Panc1 (cell line): ENCODE measurements around the gene HOXB2. TPM values are rescaled to one million over a fixed set of nuclear protein-coding genes. Genes with fewer than 3 reads are reported as not detected.
A peak's percentile ranks its signal among the peaks of the same experiment; 100 is the strongest.

ENCODE experiments used
- ATAC-seq: fragments of 200-7000 bp; cut with Tn5 transposase; 2 replicates; pipeline ENCODE4 v1.9.1; 2020; ENCODE audit warnings: mild to moderate bottlenecking, moderate library complexity
- BruUV-seq: library from RNA; stranded (reverse); fragments of 400-500 nt; replicated peaks from 2 replicates; lab custom pipeline; 2021; lab: Mats Ljungman, UMichigan
- CTCF ChIA-PET: fragments of 300-600 bp; sonication (Branson Sonifier 250); formaldehyde crosslinking; loops from one replicate; lab custom pipeline; 2022; ENCODE audit warnings: antibody characterized with exemption; lab: Charles Lee
- POLR2A ChIA-PET: fragments of 300-600 bp; sonication (Branson Sonifier 250); formaldehyde crosslinking; loops from one replicate; lab custom pipeline; 2022; ENCODE audit warnings: antibody characterized with exemption; lab: Charles Lee
- DNase-seq: peaks from one replicate; pipeline ENCODE4 v3.0.0-alpha.2; 2010; ENCODE audit warnings: low read depth, low spot score
- H3K27ac ChIP-seq: 2 replicates; pipeline ENCODE4 v1.5.1; 2011; ENCODE audit warnings: mild to moderate bottlenecking, low read length, inconsistent platforms
- H3K27me3 ChIP-seq: fragments of 200-500 bp; sonication (Bioruptor generic); 2 replicates; pipeline ENCODE4 v1.6.0; 2014; ENCODE audit warnings: low read length, inconsistent platforms; ENCODE audit not compliant: control insufficient read depth, insufficient read depth
- H3K36me3 ChIP-seq: fragments of 200-500 bp; sonication (Bioruptor generic); 2 replicates; pipeline ENCODE4 v1.5.1; 2014; ENCODE audit warnings: inconsistent platforms, mild to moderate bottlenecking, low read length, moderate library complexity; ENCODE audit not compliant: control insufficient read depth, insufficient read depth
- H3K4me1 ChIP-seq: 2 replicates; pipeline ENCODE4 v1.5.1; 2011; ENCODE audit warnings: inconsistent platforms, mild to moderate bottlenecking, low read length, moderate library complexity; ENCODE audit not compliant: control insufficient read depth, insufficient read depth
- H3K4me3 ChIP-seq, 2 experiments: 2 replicates each; pipeline ENCODE4 v1.5.1; 2011 to 2012; ENCODE audit warnings: low read depth in 2 of 2, low read length in 2 of 2, mild to moderate bottlenecking in 2 of 2, inconsistent platforms in 1 of 2, moderate library complexity in 1 of 2
- H3K9me3 ChIP-seq: fragments of 200-500 bp; sonication (Bioruptor generic); 2 replicates; pipeline ENCODE4 v1.5.1; 2014; ENCODE audit warnings: low read depth, mild to moderate bottlenecking, inconsistent platforms, low read length, moderate library complexity; ENCODE audit not compliant: control insufficient read depth, insufficient read depth
- CTCF ChIP-seq: fragments of 450-650 bp; IDR thresholded peaks from 2 replicates; pipeline ENCODE4 v1.5.1; 2017; ENCODE audit warnings: mild to moderate bottlenecking
- POLR2AphosphoS5 ChIP-seq: IDR thresholded peaks from 2 replicates; pipeline ENCODE4 v1.6.1; 2012; ENCODE audit warnings: mild to moderate bottlenecking, low read depth, low read length, moderate library complexity
- SIN3A ChIP-seq: IDR thresholded peaks from 2 replicates; pipeline ENCODE4 v1.6.1; 2012; ENCODE audit warnings: low read depth, mild to moderate bottlenecking, low read length, moderate library complexity, borderline replicate concordance; ENCODE audit not compliant: insufficient read depth
- TCF7L2 ChIP-seq: IDR thresholded peaks from 2 replicates; pipeline ENCODE4 v1.6.1; 2011; ENCODE audit warnings: mild to moderate bottlenecking, low read depth, low read length, inconsistent platforms
- in situ Hi-C: cut with HindIII; loops from 2 replicates; pipeline ENCODE4 v1.10.0; 2016; ENCODE audit warnings: low sequenced_read_pairs, low pct_unique_long_range_greater_than_20kb
- intact Hi-C: fragments of 100-400 bp; cut with micrococcal nuclease; formaldehyde crosslinking; loops from one replicate; pipeline ENCODE4 v1.10.0; 2022; ENCODE audit not compliant: unreplicated experiment
- total RNA-seq: library from RNA; stranded (reverse); gene quantifications from one replicate; pipeline ENCODE4 v1.2.1, GENCODE V29; 2021; ENCODE audit not compliant: unreplicated experiment
- TF ChIP-seq, protein P1 (sequence below), 2 experiments: IDR thresholded peaks; 2 replicates each; pipeline ENCODE4 v1.6.1; 2011 to 2012; ENCODE audit warnings: low read depth in 2 of 2, control low read depth in 1 of 2, low read length in 1 of 2, mild to moderate bottlenecking in 1 of 2, moderate library complexity in 1 of 2; ENCODE audit not compliant: insufficient read depth in 1 of 2

The HOXB2 gene
- total RNA-seq, 1 experiment from 2014 or later, result 70.1 TPM

GRCh38 chr17:48567646-48568354 lies 22.9 kb upstream of the HOXB2 start:
- peak overlapping the region; percentile 16 to 99; a peak in 3 of 4 replicates for H3K4me3 ChIP-seq
- ATAC-seq, result no peak
- ChIA-PET CTCF (interaction anchor here (0.6 kb wide), 1 partner anchor 349 kb away, joined by 3 read pairs; no protein-coding TSS in a partner anchor), POLR2A (interaction anchor here (0.6 to 1.1 kb wide), 3 partner anchors 15 to 27 kb away, joined by 3 to 8 read pairs (median 4); no protein-coding TSS in a partner anchor)
- BruUV-seq, result TSS peak; percentile 6
- peak overlapping the region; percentile 97 for H3K27ac ChIP-seq
- in situ Hi-C loops, result no loop called here
- DNase-seq, result no peak
- H3K27me3 ChIP-seq, result no peaks in the 10 kb centered on the region
- H3K9me3 ChIP-seq, result no peaks in the 10 kb centered on the region
- intact Hi-C loops, result no loop called here
- peaks cover 7% of the 10 kb centered on the region; the same call in 1 of the 2 replicates for H3K36me3 ChIP-seq
- peaks cover 95% of the 10 kb centered on the region for H3K4me1 ChIP-seq
- TF ChIP-seq TCF7L2 (no peak), CTCF (no peak), SIN3A (no peak), POLR2AphosphoS5 (no peak; the same call in 1 of the 2 replicates)
- TF ChIP-seq, protein P1, sequence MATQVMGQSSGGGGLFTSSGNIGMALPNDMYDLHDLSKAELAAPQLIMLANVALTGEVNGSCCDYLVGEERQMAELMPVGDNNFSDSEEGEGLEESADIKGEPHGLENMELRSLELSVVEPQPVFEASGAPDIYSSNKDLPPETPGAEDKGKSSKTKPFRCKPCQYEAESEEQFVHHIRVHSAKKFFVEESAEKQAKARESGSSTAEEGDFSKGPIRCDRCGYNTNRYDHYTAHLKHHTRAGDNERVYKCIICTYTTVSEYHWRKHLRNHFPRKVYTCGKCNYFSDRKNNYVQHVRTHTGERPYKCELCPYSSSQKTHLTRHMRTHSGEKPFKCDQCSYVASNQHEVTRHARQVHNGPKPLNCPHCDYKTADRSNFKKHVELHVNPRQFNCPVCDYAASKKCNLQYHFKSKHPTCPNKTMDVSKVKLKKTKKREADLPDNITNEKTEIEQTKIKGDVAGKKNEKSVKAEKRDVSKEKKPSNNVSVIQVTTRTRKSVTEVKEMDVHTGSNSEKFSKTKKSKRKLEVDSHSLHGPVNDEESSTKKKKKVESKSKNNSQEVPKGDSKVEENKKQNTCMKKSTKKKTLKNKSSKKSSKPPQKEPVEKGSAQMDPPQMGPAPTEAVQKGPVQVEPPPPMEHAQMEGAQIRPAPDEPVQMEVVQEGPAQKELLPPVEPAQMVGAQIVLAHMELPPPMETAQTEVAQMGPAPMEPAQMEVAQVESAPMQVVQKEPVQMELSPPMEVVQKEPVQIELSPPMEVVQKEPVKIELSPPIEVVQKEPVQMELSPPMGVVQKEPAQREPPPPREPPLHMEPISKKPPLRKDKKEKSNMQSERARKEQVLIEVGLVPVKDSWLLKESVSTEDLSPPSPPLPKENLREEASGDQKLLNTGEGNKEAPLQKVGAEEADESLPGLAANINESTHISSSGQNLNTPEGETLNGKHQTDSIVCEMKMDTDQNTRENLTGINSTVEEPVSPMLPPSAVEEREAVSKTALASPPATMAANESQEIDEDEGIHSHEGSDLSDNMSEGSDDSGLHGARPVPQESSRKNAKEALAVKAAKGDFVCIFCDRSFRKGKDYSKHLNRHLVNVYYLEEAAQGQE (IDR thresholded peaks at IDR 0.05; ENCODE audit: insufficient read depth in 1 of 2, low read depth in 2 of 2, low read length in 1 of 2), result no peak

GRCh38 chr17:48567209-48567608 lies 22.3 kb upstream of the HOXB2 start:
- no peaks in the 10 kb centered on the region for H3K27me3 ChIP-seq
- H3K4me1 ChIP-seq, result peaks cover 95% of the 10 kb centered on the region
- ChIA-PET POLR2A (interaction anchor here (0.6 to 0.7 kb wide), 2 partner anchors 11 to 14 kb away, joined by 3 to 7 read pairs; no protein-coding TSS in a partner anchor), CTCF (no interaction called here)
- no peaks in the 10 kb centered on the region for H3K9me3 ChIP-seq
- TF ChIP-seq POLR2AphosphoS5, result no peak
- no peak for TF ChIP-seq TCF7L2
- no peak for TF ChIP-seq SIN3A
- TF ChIP-seq, protein P1 (IDR thresholded peaks at IDR 0.05; ENCODE audit: insufficient read depth in 1 of 2, low read depth in 2 of 2, low read length in 1 of 2), result no peak
- TF ChIP-seq CTCF, result no peak
- peak overlapping the region; percentile 97 for H3K27ac ChIP-seq
- DNase-seq (no peak), ATAC-seq (no peak)
- intact Hi-C loops, result no loop called here
- in situ Hi-C loops, result no loop called here
- H3K36me3 ChIP-seq, result peaks cover 7% of the 10 kb centered on the region; the same call in 1 of the 2 replicates
- BruUV-seq, result no TSS peak
- H3K4me3 ChIP-seq, result peak overlapping the region in 1 of 2 experiments; percentile 99; a peak in 2 of 4 replicates
